ENCODE results near the gene QPCT.
"Not testable (repeated sequence)": the region's sequence is repeated elsewhere in the genome, so short reads cannot be mapped to it uniquely, and the experiment has no call there.

QPCT gene

GRCh38 chr2:37375741-37376288, 31.4 kb downstream of the QPCT start:
- H3K4me3 ChIP-seq (replicated peaks in 1 of 2; ENCODE audit: low read depth in 2 of 2, low read length in 2 of 2): no peak overlapping the region

DNA sequence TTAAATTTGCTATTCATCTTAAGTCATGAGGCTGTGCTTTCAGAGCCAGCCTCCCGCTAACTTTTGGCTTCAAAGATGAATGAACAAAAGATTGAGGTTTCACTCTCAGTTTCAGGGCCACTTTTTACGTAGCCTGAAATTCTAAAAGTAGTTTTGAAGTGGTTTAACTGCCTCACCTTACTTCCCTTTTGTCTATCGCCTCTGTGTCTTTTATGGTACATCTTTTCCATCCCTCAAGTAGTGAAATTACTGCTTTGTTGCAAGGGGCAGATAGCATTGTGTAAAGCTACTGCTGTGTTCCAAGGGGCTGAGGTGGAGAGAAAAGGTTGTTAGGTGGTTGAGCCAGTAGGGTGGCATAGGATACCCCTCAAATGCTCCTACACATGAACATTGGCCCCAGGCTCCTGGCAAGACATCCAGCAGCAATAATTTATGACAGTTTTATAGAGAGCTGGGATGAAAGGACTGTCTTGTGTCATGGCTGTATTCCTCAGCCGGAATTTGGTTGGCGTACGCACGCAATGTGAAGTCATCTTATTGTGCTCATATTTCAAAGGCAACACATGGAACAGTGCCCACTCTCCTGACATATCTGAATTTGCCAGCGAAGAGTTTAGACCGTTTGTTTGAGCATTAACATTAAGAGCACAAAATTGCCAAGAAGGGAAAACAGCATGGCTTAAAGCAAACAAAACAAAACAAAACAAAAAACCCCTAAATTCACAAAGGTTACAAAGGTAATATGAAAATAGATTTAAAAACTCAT, 32.2 kb downstream of the QPCT start:
- DNase-seq (ENCODE audit: low read depth in 2 of 2): peak; percentile 84
- H3K4me3 ChIP-seq (replicated peaks in 1 of 2; ENCODE audit: low read depth in 2 of 2, low read length in 2 of 2): no peak overlapping the region

More at GRCh38 chr2:37375741-37376288, 31.4 kb downstream of the QPCT start:
- no peak for DNase-seq (ENCODE audit: low read depth in 2 of 2)
- no peak for TF ChIP-seq CTCF (IDR thresholded peaks at IDR 0.05; ENCODE audit: low read depth, low read length)

GRCh38 chr2:37377187-37377532, 32.7 kb downstream of the QPCT start:
- no peak overlapping the region for H3K4me3 ChIP-seq (replicated peaks in 1 of 2; ENCODE audit: low read depth in 2 of 2, low read length in 2 of 2)
- DNase-seq (ENCODE audit: low read depth in 2 of 2): peak; percentile 57 to 68
- TF ChIP-seq CTCF (IDR thresholded peaks at IDR 0.05; ENCODE audit: low read depth, low read length): no peak

More for the DNA sequence above, 32.2 kb downstream of the QPCT start:
- TF ChIP-seq CTCF (IDR thresholded peaks at IDR 0.05; ENCODE audit: low read depth, low read length): no peak

- no peak for TF ChIP-seq CTCF (IDR thresholded peaks at IDR 0.05; ENCODE audit: low read depth, low read length)
- peak; percentile 56 to 71 for DNase-seq (ENCODE audit: low read depth in 2 of 2)
- H3K4me3 ChIP-seq (replicated peaks in 1 of 2; ENCODE audit: low read depth in 2 of 2, low read length in 2 of 2): no peak overlapping the region
These were observed 34.0 kb downstream of the QPCT start for GRCh38 chr2:37378411-37378810.

DNA sequence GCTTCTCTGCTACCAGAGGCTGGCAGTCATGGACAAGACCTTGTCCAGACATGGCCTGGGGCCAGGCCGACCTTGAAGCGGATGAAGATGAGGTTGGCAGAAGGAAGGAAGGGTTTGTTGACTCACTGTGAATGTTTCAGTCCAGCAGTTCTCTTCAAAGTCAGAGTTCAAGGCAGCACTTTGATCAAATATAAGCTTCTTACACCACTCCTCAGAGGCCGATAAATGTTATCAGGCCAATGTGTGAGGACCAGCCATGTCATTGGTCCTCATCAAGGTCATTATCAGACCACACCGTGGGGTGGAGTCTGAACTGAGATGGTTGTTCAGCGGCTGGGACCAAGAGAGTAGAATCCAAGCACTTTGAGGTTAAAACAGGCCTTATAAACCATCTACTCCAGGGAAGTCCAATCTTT, 35.5 kb downstream of the QPCT start:
- no peak overlapping the region for H3K4me3 ChIP-seq (replicated peaks in 1 of 2; ENCODE audit: low read depth in 2 of 2, low read length in 2 of 2)
- peak in 1 of 2 donors; percentile 18 for DNase-seq (ENCODE audit: low read depth in 2 of 2)
- no peak for TF ChIP-seq CTCF (IDR thresholded peaks at IDR 0.05; ENCODE audit: low read depth, low read length)

GRCh38 chr2:37380787-37381186, 36.4 kb downstream of the QPCT start:
- not testable (repeated sequence) for H3K4me3 ChIP-seq (replicated peaks in 1 of 2; ENCODE audit: low read depth in 2 of 2, low read length in 2 of 2); DNase-seq (ENCODE audit: low read depth in 2 of 2)

DNA sequence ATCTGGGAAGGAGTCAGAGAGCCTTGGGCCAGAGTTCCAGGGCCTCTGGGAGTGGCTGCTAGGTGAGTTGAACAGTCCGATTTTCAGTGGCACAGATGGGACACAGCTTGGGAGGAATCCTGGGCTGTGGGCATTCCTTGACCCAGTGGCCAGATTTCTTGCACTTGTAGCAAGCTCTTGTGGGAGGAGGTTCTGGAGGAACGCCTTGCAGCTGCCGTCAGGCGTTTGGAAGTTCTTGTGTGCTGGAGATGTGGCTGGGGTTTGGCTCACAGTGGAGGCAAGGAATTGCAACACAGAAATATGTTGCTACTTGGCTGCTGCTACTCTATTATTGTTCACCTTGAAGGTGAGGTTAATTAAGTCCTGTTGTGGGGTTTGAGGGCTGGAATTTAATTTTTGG, 39.8 kb downstream of the QPCT start:
- H3K4me3 ChIP-seq (replicated peaks in 1 of 2; ENCODE audit: low read depth in 2 of 2, low read length in 2 of 2): not testable (repeated sequence)
- DNase-seq (ENCODE audit: low read depth in 2 of 2): peak in 1 of 2 donors; percentile 39
